HEK293 (cell line): ENCODE results near the gene STIM1.

Experiments
- CTCF ChIA-PET: fragments of 350-600 bp; formaldehyde crosslinking; extraction: SDS; loops from one replicate; lab custom pipeline; 2021; ENCODE audit warnings: antibody characterized with exemption; lab: Yijun Ruan, JAX
- POLR2A ChIA-PET: fragments of 300-600 bp; formaldehyde crosslinking; extraction: SDS; loops from one replicate; lab custom pipeline; 2020; ENCODE audit warnings: antibody characterized with exemption, inconsistent platforms; lab: Yijun Ruan, JAX
- H3K27ac ChIP-seq: fragments of 200-500 bp; sonication (Bioruptor generic); 2 replicates; pipeline ENCODE4 v1.5.1; 2014; ENCODE audit warnings: low read depth, low read length, control low read depth, inconsistent platforms; ENCODE audit errors: extremely low read depth
- H3K36me3 ChIP-seq, 2 experiments: fragments of 200-500 bp in 1 of 2; sonication (Bioruptor generic) in 1 of 2; 1 replicate in 1 of 2; 2 replicates in 1 of 2; pipeline ENCODE4 v1.5.1; 2014 to 2017; ENCODE audit warnings: inconsistent platforms in 2 of 2, low read length in 2 of 2; ENCODE audit not compliant: control insufficient read depth in 2 of 2, insufficient read depth in 1 of 2
- H3K4me1 ChIP-seq: fragments of 200-500 bp; sonication (Bioruptor generic); 2 replicates; pipeline ENCODE4 v1.5.1; 2014; ENCODE audit warnings: mild to moderate bottlenecking, low read length, inconsistent platforms; ENCODE audit not compliant: control insufficient read depth, insufficient read depth
- H3K4me3 ChIP-seq: 2 replicates; pipeline ENCODE4 v1.5.1; 2011; ENCODE audit warnings: low read depth, mild to moderate bottlenecking, control low read depth, low read length, moderate library complexity
- H3K9me3 ChIP-seq: fragments of 200-500 bp; sonication (Bioruptor generic); 2 replicates; pipeline ENCODE4 v1.5.1; 2014; ENCODE audit warnings: low read depth, low read length, inconsistent platforms; ENCODE audit not compliant: control insufficient read depth, insufficient read depth
- BCL11A ChIP-seq: fragments of 450-650 bp; formaldehyde crosslinking; IDR thresholded peaks from 2 replicates; pipeline ENCODE4 v1.5.1; 2016; ENCODE audit warnings: low read depth, missing biosample characterization, missing genetic modification characterization
- SETDB1 ChIP-seq: IDR thresholded peaks from one replicate; pipeline ENCODE4 v1.6.1; 2017; ENCODE audit warnings: mild to moderate bottlenecking, low read length, moderate library complexity, mixed read lengths; ENCODE audit not compliant: insufficient read length
- SP3 ChIP-seq: fragments of 450-650 bp; formaldehyde crosslinking; IDR thresholded peaks from 2 replicates; pipeline ENCODE4 v1.5.1; 2016; ENCODE audit warnings: missing biosample characterization, missing genetic modification characterization
- ZBTB7A ChIP-seq: fragments of 450-650 bp; formaldehyde crosslinking; IDR thresholded peaks from 2 replicates; pipeline ENCODE4 v1.5.1; 2016; ENCODE audit warnings: low read depth, missing biosample characterization, missing genetic modification characterization
- ZNF423 ChIP-seq: fragments of 450-650 bp; formaldehyde crosslinking; IDR thresholded peaks from 2 replicates; pipeline ENCODE4 v1.5.1; 2016; ENCODE audit warnings: missing biosample characterization, missing genetic modification characterization
- ZNF558 ChIP-seq: fragments of 450-650 bp; formaldehyde crosslinking; IDR thresholded peaks from 2 replicates; pipeline ENCODE4 v1.5.1; 2016; ENCODE audit warnings: missing biosample characterization, missing genetic modification characterization
- ZNF610 ChIP-seq: fragments of 450-650 bp; formaldehyde crosslinking; IDR thresholded peaks from 2 replicates; pipeline ENCODE4 v1.5.1; 2016; ENCODE audit warnings: missing biosample characterization, missing genetic modification characterization, borderline replicate concordance
- ZNF76 ChIP-seq: fragments of 450-650 bp; formaldehyde crosslinking; IDR thresholded peaks from 2 replicates; pipeline ENCODE4; 2016; ENCODE audit warnings: low read depth, missing biosample characterization, missing genetic modification characterization, borderline replicate concordance
- ZNF791 ChIP-seq: fragments of 450-650 bp; formaldehyde crosslinking; IDR thresholded peaks from 2 replicates; pipeline ENCODE4 v1.5.1; 2016; ENCODE audit warnings: missing biosample characterization, missing genetic modification characterization
- TF ChIP-seq, protein P1 (sequence below): fragments of 450-650 bp; IDR thresholded peaks from 2 replicates; pipeline ENCODE4 v1.5.1; 2018; ENCODE audit warnings: missing biosample characterization, mild to moderate bottlenecking, missing genetic modification characterization

STIM1 gene

DNA sequence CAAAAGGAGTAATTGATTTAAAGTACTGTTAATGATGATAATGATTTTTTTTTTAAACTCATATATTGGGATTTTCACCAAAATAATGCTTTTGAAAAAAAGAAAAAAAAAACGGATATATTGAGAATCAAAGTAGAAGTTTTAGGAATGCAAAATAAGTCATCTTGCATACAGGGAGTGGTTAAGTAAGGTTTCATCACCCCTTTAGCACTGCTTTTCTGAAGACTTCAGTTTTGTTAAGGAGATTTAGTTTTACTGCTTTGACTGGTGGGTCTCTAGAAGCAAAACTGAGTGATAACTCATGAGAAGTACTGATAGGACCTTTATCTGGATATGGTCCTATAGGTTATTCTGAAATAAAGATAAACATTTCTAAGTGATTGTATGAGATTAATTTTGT lies 283.0 kb downstream of the STIM1 start:
- Histone ChIP-seq H3K9me3 (no peaks in the 10 kb centered on the region), H3K36me3 (peaks cover 9 to 86% of the 10 kb centered on the region in 2 experiments; a peak in 2 of 3 replicates), H3K4me3 (no peak overlapping the region), H3K4me1 (no peaks in the 10 kb centered on the region), H3K27ac (no peak overlapping the region)
- ChIA-PET CTCF (no interaction called here), POLR2A (no interaction called here)
- no peak for TF ChIP-seq SP3
- TF ChIP-seq ZBTB7A (tag by site-specific recombination), result no peak
- no peak for TF ChIP-seq BCL11A (tag by site-specific recombination)
- TF ChIP-seq, protein P1, sequence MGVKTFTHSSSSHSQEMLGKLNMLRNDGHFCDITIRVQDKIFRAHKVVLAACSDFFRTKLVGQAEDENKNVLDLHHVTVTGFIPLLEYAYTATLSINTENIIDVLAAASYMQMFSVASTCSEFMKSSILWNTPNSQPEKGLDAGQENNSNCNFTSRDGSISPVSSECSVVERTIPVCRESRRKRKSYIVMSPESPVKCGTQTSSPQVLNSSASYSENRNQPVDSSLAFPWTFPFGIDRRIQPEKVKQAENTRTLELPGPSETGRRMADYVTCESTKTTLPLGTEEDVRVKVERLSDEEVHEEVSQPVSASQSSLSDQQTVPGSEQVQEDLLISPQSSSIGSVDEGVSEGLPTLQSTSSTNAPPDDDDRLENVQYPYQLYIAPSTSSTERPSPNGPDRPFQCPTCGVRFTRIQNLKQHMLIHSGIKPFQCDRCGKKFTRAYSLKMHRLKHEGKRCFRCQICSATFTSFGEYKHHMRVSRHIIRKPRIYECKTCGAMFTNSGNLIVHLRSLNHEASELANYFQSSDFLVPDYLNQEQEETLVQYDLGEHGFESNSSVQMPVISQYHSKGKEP (tag by site-specific recombination), result no peak

DNA sequence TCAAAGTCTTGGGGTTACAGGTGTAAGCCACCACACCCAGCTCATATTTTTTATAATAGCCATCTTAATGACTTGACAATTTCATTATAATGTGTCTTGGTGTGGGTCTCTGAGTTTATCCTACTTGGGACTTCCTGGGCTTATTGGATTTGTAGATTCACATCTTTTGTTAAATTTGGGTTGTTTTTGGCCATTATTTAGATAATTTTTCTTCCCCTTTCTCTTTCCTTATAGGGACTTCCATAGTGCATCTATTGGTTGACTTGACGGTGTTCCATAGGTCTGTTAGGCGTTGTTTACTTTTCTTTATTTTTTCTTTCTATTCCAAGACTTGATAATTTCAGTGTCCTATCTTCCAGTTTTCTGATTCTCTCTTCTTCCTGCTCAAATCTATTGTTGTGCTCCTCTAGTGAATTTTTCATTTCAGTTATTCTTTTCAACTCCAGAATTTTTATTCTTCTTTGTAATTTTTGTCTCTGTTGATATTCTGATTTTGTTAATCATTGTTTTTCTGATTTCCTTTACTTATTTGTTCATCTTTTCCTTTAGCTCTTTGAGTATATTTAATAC lies 284.7 kb downstream of the STIM1 start:
- Histone ChIP-seq H3K27ac (no peak overlapping the region), H3K4me3 (no peak overlapping the region), H3K36me3 (peaks cover 5 to 80% of the 10 kb centered on the region in 2 experiments; a peak in 2 of 3 replicates), H3K9me3 (no peaks in the 10 kb centered on the region), H3K4me1 (no peaks in the 10 kb centered on the region)
- ChIA-PET POLR2A (interaction anchor here (0.7 kb wide), 1 partner anchor 65 kb away, joined by 4 read pairs; no protein-coding TSS in a partner anchor), CTCF (interaction anchor here (0.6 kb wide), 1 partner anchor 42 kb away, joined by 3 read pairs; no protein-coding TSS in a partner anchor)
- TF ChIP-seq ZNF558 (tag by site-specific recombination), result peak; percentile 93
- no peak for TF ChIP-seq ZNF76 (tag by site-specific recombination)
- 0 out of 2 replicates have a peak, but pooled peaks have one; percentile 20 for TF ChIP-seq ZNF610 (tag by site-specific recombination)
- peak; percentile 90 for TF ChIP-seq SETDB1
- TF ChIP-seq ZNF423 (tag by site-specific recombination), result no peak
- TF ChIP-seq ZNF791, result no peak
